GM23338 (cell line): ENCODE measurements around the gene DNASE1. TPM values are rescaled to one million over a fixed set of nuclear protein-coding genes. Genes with fewer than 3 reads are reported as not detected.

Experiments used
- ATAC-seq: fragments of 200-7000 bp; cut with Tn5 transposase; 3 replicates; pipeline ENCODE4 v1.9.1; 2020
- DNase-seq: peaks from one replicate; pipeline ENCODE4 v3.0.0-alpha.2; 2015; ENCODE audit warnings: low spot score
- H2AFZ ChIP-seq: fragments of 200-600 bp; sonication (generic); 2 replicates; pipeline ENCODE4 v1.8.0; 2016; ENCODE audit warnings: antibody characterized with exemption, mild to moderate bottlenecking, moderate library complexity
- H3F3A ChIP-seq: fragments of 200-600 bp; sonication (generic); replicated peaks from 2 replicates; pipeline ENCODE4 v1.8.0; 2017; ENCODE audit warnings: antibody characterized with exemption, mixed run types, low read depth
- H3K27ac ChIP-seq: fragments of 200-600 bp; sonication (generic); 2 replicates; pipeline ENCODE4 v1.6.1; 2016; ENCODE audit warnings: low read depth
- H3K27me3 ChIP-seq: fragments of 200-600 bp; sonication (generic); 2 replicates; pipeline ENCODE4 v1.8.0; 2016; ENCODE audit warnings: mild to moderate bottlenecking, mixed run types, moderate library complexity; ENCODE audit not compliant: insufficient read depth
- H3K36me3 ChIP-seq: fragments of 200-600 bp; sonication (generic); 2 replicates; pipeline ENCODE4 v1.8.0; 2016; ENCODE audit warnings: mild to moderate bottlenecking; ENCODE audit not compliant: insufficient read depth
- H3K4me1 ChIP-seq: fragments of 200-600 bp; sonication (generic); 2 replicates; pipeline ENCODE4 v1.8.0; 2016; ENCODE audit warnings: mild to moderate bottlenecking, moderate library complexity; ENCODE audit not compliant: insufficient read depth
- H3K4me2 ChIP-seq: fragments of 200-600 bp; sonication (generic); 2 replicates; pipeline ENCODE4 v1.7.1; 2017; ENCODE audit warnings: mixed run types
- H3K4me3 ChIP-seq: fragments of 200-600 bp; sonication (generic); 2 replicates; pipeline ENCODE4 v1.6.1; 2016; ENCODE audit warnings: mixed run types
- H3K79me2 ChIP-seq: fragments of 200-600 bp; sonication (generic); replicated peaks from 2 replicates; pipeline ENCODE4 v1.8.0; 2017; ENCODE audit warnings: mild to moderate bottlenecking; ENCODE audit not compliant: insufficient read depth
- H3K9me2 ChIP-seq: fragments of 200-600 bp; sonication (generic); 2 replicates; pipeline ENCODE4 v1.8.0; 2017; ENCODE audit not compliant: insufficient read depth
- H4K20me1 ChIP-seq: fragments of 200-600 bp; sonication (generic); replicated peaks from 2 replicates; pipeline ENCODE4 v1.8.0; 2017; ENCODE audit warnings: mild to moderate bottlenecking; ENCODE audit not compliant: insufficient read depth
- H3K27ac Mint-ChIP-seq: 2 replicates; pipeline ENCODE4 v1.8.0; 2020; ENCODE audit warnings: inconsistent platforms, mild to moderate bottlenecking, moderate library complexity, mixed read lengths
- H3K27me3 Mint-ChIP-seq: 3 replicates; pipeline ENCODE4 v1.8.0; 2022; ENCODE audit warnings: low read depth, mild to moderate bottlenecking, moderate library complexity, mixed read lengths, inconsistent platforms; ENCODE audit not compliant: insufficient read depth, poor library complexity
- H3K36me3 Mint-ChIP-seq: 3 replicates; pipeline ENCODE4 v1.8.0; 2021; ENCODE audit warnings: low read depth, mild to moderate bottlenecking, inconsistent platforms, moderate library complexity, mixed read lengths
- H3K4me1 Mint-ChIP-seq: 3 replicates; pipeline ENCODE4 v1.8.0; 2020; ENCODE audit warnings: mild to moderate bottlenecking, inconsistent platforms, mixed read lengths
- H3K4me3 Mint-ChIP-seq: 3 replicates; pipeline ENCODE4 v1.8.0; 2021; ENCODE audit warnings: moderate library complexity, mild to moderate bottlenecking, inconsistent platforms, mixed read lengths
- H3K9me3 Mint-ChIP-seq: 3 replicates; pipeline ENCODE4 v1.8.0; 2020; ENCODE audit warnings: moderate library complexity, mild to moderate bottlenecking, inconsistent platforms, mixed read lengths
- CREB1 ChIP-seq: fragments of 250-450 bp; sonication (Bioruptor Pico); IDR thresholded peaks from 2 replicates; pipeline ENCODE4 v1.5.0; 2020; ENCODE audit warnings: low read depth, mild to moderate bottlenecking, moderate library complexity
- ETS1 ChIP-seq: IDR thresholded peaks from 2 replicates; pipeline ENCODE4 v1.6.1; 2016; ENCODE audit warnings: antibody characterized with exemption
- EZH2 ChIP-seq: fragments of 200-600 bp; sonication (generic); IDR thresholded peaks from one replicate; pipeline ENCODE4 v1.8.0; 2017; ENCODE audit warnings: antibody characterized with exemption, mild to moderate bottlenecking, low read depth; ENCODE audit not compliant: unreplicated experiment
- EZH2phosphoT487 ChIP-seq: fragments of 200-600 bp; sonication (generic); IDR thresholded peaks from one replicate; pipeline ENCODE4 v1.8.1; 2018; ENCODE audit warnings: antibody characterized with exemption; ENCODE audit not compliant: unreplicated experiment
- JUNB ChIP-seq: IDR thresholded peaks from one replicate; pipeline ENCODE4 v1.6.1; 2016; ENCODE audit warnings: antibody characterized with exemption; ENCODE audit not compliant: unreplicated experiment
- NANOG ChIP-seq: IDR thresholded peaks from 2 replicates; pipeline ENCODE4 v1.6.1; 2016; ENCODE audit warnings: antibody characterized with exemption, borderline replicate concordance
- POLR2AphosphoS5 ChIP-seq: IDR thresholded peaks from 2 replicates; pipeline ENCODE4 v1.6.1; 2016; ENCODE audit warnings: antibody characterized with exemption, low read depth
- STAT1 ChIP-seq: IDR thresholded peaks from one replicate; pipeline ENCODE4 v1.6.1; 2016; ENCODE audit warnings: antibody characterized with exemption; ENCODE audit not compliant: unreplicated experiment
- ZNF114 ChIP-seq: fragments of 250-450 bp; sonication (Bioruptor Pico); IDR thresholded peaks from 2 replicates; pipeline ENCODE4 v1.5.0; 2020; ENCODE audit warnings: mild to moderate bottlenecking, moderate library complexity
- ZNF331 ChIP-seq: fragments of 250-450 bp; sonication (Bioruptor Pico); IDR thresholded peaks from 2 replicates; pipeline ENCODE4 v1.5.0; 2020; ENCODE audit warnings: low read depth, mild to moderate bottlenecking, moderate library complexity
- polyA plus RNA-seq: library from polyadenylated mRNA; unstranded; fragments of >200 nt; fragmentation: Nextera tagmentation; extraction: Ambion mirVana; gene quantifications from 2 replicates; pipeline ENCODE4 v1.2.1, GENCODE V29; 2016
- total RNA-seq: library from RNA; depleted of rRNA; stranded (reverse); fragments of >200 nt; shearing (Covaris generic); gene quantifications from 2 replicates; pipeline ENCODE4 v1.2.3, GENCODE V29; 2014
- TF ChIP-seq, protein P1 (sequence below), 2 experiments: fragments of 200-600 bp in 1 of 2; sonication (generic) in 1 of 2; conservative IDR thresholded peaks; 2 replicates each; pipeline versions ENCODE4 v1.5.1 to v1.6.1; 2016 to 2017; ENCODE audit warnings: antibody characterized with exemption in 2 of 2, low read depth in 2 of 2, mild to moderate bottlenecking in 2 of 2, moderate library complexity in 1 of 2
- TF ChIP-seq, protein P2 (sequence below): IDR thresholded peaks from one replicate; pipeline ENCODE4 v1.6.1; 2018; ENCODE audit warnings: antibody characterized with exemption; ENCODE audit not compliant: unreplicated experiment
- TF ChIP-seq, protein P3 (sequence below): fragments of 250-450 bp; sonication (Bioruptor Pico); IDR thresholded peaks from 2 replicates; pipeline ENCODE4 v1.5.0; 2020; ENCODE audit warnings: mild to moderate bottlenecking, moderate library complexity

DNASE1 gene
- total and polyA plus RNA-seq, 2 experiments from 2014 or later, result 7.9 to 23.0 TPM

DNA sequence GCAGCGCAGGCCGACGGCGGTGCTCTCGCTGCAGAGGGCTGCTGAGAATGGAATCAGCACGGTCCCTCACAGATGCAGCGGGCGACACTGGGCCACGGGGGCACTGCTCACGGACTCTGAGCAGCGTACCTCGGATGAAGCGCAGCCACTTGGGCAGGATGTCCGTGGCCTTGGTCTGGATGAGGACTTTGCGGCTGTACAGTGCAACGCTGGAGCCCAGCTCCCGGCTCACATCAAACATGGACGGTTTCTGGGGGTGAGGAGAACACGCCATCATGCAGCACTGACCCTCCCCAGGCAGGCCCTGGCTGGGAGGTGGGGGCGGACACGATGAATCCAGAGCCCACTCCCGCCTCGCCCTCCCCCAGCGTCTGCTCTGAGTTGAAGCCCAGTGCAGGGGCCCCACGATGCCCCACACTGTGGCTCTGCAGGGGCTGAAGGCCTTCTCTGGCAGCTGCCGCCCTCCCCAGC lies 18.1 kb downstream of the DNASE1 start:
- H3F3A ChIP-seq, result no peaks in the 10 kb centered on the region
- H3K79me2 ChIP-seq, result no peaks in the 10 kb centered on the region
- H4K20me1 ChIP-seq, result no peaks in the 10 kb centered on the region; the same call in none of the 2 replicates
- no peaks in the 10 kb centered on the region for H3K4me1 ChIP-seq
- H3K27ac ChIP-seq, result no peak overlapping the region
- no peak overlapping the region for H3K4me3 ChIP-seq
- DNase-seq (no peak), ATAC-seq (no peak)
- Mint-ChIP-seq H3K27ac (no peak overlapping the region), H3K36me3 (peaks cover 79% of the 10 kb centered on the region), H3K4me1 (no peaks in the 10 kb centered on the region), H3K27me3 (peaks cover 15% of the 10 kb centered on the region), H3K4me3 (no peak overlapping the region), H3K9me3 (no peaks in the 10 kb centered on the region)
- H3K4me2 ChIP-seq, result no peak overlapping the region
- H3K9me2 ChIP-seq, result no peaks in the 10 kb centered on the region
- H3K27me3 ChIP-seq, result no peaks in the 10 kb centered on the region
- peaks cover 3% of the 10 kb centered on the region; the same call in 1 of the 2 replicates for H3K36me3 ChIP-seq
- no peak for TF ChIP-seq ZNF331 (CRISPR knock-in tag)
- TF ChIP-seq, protein P1, sequence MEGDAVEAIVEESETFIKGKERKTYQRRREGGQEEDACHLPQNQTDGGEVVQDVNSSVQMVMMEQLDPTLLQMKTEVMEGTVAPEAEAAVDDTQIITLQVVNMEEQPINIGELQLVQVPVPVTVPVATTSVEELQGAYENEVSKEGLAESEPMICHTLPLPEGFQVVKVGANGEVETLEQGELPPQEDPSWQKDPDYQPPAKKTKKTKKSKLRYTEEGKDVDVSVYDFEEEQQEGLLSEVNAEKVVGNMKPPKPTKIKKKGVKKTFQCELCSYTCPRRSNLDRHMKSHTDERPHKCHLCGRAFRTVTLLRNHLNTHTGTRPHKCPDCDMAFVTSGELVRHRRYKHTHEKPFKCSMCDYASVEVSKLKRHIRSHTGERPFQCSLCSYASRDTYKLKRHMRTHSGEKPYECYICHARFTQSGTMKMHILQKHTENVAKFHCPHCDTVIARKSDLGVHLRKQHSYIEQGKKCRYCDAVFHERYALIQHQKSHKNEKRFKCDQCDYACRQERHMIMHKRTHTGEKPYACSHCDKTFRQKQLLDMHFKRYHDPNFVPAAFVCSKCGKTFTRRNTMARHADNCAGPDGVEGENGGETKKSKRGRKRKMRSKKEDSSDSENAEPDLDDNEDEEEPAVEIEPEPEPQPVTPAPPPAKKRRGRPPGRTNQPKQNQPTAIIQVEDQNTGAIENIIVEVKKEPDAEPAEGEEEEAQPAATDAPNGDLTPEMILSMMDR (conservative IDR thresholded peaks at IDR 0.05; ENCODE audit: low read depth in 2 of 2), result no peak
- TF ChIP-seq, protein P2, sequence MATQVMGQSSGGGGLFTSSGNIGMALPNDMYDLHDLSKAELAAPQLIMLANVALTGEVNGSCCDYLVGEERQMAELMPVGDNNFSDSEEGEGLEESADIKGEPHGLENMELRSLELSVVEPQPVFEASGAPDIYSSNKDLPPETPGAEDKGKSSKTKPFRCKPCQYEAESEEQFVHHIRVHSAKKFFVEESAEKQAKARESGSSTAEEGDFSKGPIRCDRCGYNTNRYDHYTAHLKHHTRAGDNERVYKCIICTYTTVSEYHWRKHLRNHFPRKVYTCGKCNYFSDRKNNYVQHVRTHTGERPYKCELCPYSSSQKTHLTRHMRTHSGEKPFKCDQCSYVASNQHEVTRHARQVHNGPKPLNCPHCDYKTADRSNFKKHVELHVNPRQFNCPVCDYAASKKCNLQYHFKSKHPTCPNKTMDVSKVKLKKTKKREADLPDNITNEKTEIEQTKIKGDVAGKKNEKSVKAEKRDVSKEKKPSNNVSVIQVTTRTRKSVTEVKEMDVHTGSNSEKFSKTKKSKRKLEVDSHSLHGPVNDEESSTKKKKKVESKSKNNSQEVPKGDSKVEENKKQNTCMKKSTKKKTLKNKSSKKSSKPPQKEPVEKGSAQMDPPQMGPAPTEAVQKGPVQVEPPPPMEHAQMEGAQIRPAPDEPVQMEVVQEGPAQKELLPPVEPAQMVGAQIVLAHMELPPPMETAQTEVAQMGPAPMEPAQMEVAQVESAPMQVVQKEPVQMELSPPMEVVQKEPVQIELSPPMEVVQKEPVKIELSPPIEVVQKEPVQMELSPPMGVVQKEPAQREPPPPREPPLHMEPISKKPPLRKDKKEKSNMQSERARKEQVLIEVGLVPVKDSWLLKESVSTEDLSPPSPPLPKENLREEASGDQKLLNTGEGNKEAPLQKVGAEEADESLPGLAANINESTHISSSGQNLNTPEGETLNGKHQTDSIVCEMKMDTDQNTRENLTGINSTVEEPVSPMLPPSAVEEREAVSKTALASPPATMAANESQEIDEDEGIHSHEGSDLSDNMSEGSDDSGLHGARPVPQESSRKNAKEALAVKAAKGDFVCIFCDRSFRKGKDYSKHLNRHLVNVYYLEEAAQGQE, result no peak
- no peak for TF ChIP-seq STAT1
- TF ChIP-seq, protein P3, sequence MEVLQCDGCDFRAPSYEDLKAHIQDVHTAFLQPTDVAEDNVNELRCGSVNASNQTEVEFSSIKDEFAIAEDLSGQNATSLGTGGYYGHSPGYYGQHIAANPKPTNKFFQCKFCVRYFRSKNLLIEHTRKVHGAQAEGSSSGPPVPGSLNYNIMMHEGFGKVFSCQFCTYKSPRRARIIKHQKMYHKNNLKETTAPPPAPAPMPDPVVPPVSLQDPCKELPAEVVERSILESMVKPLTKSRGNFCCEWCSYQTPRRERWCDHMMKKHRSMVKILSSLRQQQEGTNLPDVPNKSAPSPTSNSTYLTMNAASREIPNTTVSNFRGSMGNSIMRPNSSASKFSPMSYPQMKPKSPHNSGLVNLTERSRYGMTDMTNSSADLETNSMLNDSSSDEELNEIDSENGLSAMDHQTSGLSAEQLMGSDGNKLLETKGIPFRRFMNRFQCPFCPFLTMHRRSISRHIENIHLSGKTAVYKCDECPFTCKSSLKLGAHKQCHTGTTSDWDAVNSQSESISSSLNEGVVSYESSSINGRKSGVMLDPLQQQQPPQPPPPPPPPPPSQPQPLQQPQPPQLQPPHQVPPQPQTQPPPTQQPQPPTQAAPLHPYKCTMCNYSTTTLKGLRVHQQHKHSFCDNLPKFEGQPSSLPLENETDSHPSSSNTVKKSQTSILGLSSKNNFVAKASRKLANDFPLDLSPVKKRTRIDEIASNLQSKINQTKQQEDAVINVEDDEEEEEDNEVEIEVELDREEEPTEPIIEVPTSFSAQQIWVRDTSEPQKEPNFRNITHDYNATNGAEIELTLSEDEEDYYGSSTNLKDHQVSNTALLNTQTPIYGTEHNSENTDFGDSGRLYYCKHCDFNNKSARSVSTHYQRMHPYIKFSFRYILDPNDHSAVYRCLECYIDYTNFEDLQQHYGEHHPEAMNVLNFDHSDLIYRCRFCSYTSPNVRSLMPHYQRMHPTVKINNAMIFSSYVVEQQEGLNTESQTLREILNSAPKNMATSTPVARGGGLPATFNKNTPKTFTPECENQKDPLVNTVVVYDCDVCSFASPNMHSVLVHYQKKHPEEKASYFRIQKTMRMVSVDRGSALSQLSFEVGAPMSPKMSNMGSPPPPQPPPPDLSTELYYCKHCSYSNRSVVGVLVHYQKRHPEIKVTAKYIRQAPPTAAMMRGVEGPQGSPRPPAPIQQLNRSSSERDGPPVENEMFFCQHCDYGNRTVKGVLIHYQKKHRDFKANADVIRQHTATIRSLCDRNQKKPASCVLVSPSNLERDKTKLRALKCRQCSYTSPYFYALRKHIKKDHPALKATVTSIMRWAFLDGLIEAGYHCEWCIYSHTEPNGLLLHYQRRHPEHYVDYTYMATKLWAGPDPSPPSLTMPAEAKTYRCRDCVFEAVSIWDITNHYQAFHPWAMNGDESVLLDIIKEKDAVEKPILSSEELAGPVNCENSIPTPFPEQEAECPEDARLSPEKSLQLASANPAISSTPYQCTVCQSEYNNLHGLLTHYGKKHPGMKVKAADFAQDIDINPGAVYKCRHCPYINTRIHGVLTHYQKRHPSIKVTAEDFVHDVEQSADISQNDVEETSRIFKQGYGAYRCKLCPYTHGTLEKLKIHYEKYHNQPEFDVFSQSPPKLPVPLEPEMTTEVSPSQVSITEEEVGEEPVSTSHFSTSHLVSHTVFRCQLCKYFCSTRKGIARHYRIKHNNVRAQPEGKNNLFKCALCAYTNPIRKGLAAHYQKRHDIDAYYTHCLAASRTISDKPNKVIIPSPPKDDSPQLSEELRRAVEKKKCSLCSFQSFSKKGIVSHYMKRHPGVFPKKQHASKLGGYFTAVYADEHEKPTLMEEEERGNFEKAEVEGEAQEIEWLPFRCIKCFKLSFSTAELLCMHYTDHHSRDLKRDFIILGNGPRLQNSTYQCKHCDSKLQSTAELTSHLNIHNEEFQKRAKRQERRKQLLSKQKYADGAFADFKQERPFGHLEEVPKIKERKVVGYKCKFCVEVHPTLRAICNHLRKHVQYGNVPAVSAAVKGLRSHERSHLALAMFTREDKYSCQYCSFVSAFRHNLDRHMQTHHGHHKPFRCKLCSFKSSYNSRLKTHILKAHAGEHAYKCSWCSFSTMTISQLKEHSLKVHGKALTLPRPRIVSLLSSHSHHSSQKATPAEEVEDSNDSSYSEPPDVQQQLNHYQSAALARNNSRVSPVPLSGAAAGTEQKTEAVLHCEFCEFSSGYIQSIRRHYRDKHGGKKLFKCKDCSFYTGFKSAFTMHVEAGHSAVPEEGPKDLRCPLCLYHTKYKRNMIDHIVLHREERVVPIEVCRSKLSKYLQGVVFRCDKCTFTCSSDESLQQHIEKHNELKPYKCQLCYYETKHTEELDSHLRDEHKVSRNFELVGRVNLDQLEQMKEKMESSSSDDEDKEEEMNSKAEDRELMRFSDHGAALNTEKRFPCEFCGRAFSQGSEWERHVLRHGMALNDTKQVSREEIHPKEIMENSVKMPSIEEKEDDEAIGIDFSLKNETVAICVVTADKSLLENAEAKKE (CRISPR knock-in tag), result no peak
- no peak for TF ChIP-seq JUNB
- no peak for TF ChIP-seq CREB1
- no peak for TF ChIP-seq POLR2AphosphoS5
- TF ChIP-seq EZH2phosphoT487, result no peak
- no peak for TF ChIP-seq ETS1
- TF ChIP-seq NANOG, result no peak
- no peak for TF ChIP-seq EZH2
- no peak for TF ChIP-seq ZNF114 (CRISPR knock-in tag)
- H2AFZ ChIP-seq, result no peak overlapping the region
